ENCODE results near the gene DCLK1.

Gene DCLK1

DNA sequence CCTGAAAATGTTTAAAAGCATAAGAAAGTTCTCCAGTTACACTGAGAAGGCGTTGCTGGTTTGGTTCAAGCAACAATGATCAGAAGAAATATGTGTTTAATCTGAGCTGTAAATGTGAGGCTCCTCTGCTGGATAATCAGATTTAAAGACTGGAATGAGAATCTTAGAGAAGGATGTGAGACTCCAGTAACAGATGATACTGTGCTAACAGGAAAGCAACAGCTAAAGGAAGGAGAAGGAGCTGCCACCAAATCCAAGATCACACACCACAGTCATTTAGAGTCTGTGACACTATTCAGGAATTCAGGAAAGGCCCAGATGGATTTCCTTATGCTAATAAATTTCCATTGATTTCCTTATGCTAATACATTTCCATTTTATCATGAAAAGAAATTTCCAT is 16.9 kb downstream of the DCLK1 start:
- TF ChIP-seq, protein P1, sequence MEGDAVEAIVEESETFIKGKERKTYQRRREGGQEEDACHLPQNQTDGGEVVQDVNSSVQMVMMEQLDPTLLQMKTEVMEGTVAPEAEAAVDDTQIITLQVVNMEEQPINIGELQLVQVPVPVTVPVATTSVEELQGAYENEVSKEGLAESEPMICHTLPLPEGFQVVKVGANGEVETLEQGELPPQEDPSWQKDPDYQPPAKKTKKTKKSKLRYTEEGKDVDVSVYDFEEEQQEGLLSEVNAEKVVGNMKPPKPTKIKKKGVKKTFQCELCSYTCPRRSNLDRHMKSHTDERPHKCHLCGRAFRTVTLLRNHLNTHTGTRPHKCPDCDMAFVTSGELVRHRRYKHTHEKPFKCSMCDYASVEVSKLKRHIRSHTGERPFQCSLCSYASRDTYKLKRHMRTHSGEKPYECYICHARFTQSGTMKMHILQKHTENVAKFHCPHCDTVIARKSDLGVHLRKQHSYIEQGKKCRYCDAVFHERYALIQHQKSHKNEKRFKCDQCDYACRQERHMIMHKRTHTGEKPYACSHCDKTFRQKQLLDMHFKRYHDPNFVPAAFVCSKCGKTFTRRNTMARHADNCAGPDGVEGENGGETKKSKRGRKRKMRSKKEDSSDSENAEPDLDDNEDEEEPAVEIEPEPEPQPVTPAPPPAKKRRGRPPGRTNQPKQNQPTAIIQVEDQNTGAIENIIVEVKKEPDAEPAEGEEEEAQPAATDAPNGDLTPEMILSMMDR (IDR thresholded peaks at IDR 0.05), result no peak

- TF ChIP-seq, protein P1 (IDR thresholded peaks at IDR 0.05), result no peak
Measured at GRCh38 chr13:36108954-36109353, 22.2 kb downstream of the DCLK1 start.

- TF ChIP-seq, protein P1 (IDR thresholded peaks at IDR 0.05), result no peak
Measured at GRCh38 chr13:36108342-36108741, 22.8 kb downstream of the DCLK1 start.

GRCh38 chr13:36107521-36107920 is 23.7 kb downstream of the DCLK1 start:
- TF ChIP-seq, protein P1 (IDR thresholded peaks at IDR 0.05), result no peak

DNA sequence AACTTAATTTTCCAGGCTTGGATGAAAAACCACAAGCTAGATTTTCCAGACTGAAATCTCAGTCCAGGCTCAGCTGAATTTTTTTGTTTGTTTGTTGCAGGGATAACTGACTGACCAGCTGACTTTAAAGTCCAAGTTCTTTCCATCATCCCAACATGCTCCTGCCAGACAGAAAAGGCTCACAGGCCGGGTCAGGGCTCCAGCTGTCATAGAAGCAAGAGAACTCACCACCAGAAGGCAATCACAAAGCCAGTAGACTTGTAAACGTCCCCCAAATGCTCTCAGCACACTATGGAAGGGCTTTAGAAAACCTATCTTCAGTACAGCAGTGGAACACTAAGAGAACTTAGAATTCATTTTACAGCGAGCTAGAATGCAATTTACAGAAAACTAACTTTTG is 25.5 kb downstream of the DCLK1 start:
- TF ChIP-seq, protein P1 (IDR thresholded peaks at IDR 0.05), result no peak

GRCh38 chr13:36102721-36103120 is 28.5 kb downstream of the DCLK1 start:
- TF ChIP-seq, protein P1 (IDR thresholded peaks at IDR 0.05), result no peak

- TF ChIP-seq, protein P1 (IDR thresholded peaks at IDR 0.05), result no peak
Measured at GRCh38 chr13:36101157-36101556, 30.0 kb downstream of the DCLK1 start.

- TF ChIP-seq, protein P1 (IDR thresholded peaks at IDR 0.05), result no peak
Measured at GRCh38 chr13:36098080-36098479, 33.1 kb downstream of the DCLK1 start.
